GM21529 (cell line): ENCODE measurements around the gene TPRA1.

ENCODE experiments used
- ATAC-seq: cut with Tn5 transposase; IDR thresholded peaks from one replicate; pipeline ENCODE4 v1.9.1; 2021; ENCODE audit not compliant: unreplicated experiment

Gene TPRA1

GRCh38 chr3:127593178-127593577 lies 2.6 kb upstream of the TPRA1 start:
- ATAC-seq = no peak

GRCh38 chr3:127590282-127590592 lies 296 bp downstream of the TPRA1 start:
- peak; percentile 34 for ATAC-seq

- ATAC-seq = peak; percentile 5
Measured at GRCh38 chr3:127589600-127590281, 792 bp downstream of the TPRA1 start.

GRCh38 chr3:127588806-127589577 lies 1.5 kb downstream of the TPRA1 start:
- no peak for ATAC-seq

GRCh38 chr3:127587876-127588275 lies 2.7 kb downstream of the TPRA1 start:
- ATAC-seq = no peak

- no peak for ATAC-seq
Measured at GRCh38 chr3:127585813-127586413, 4.6 kb downstream of the TPRA1 start.

- no peak for ATAC-seq
Measured at GRCh38 chr3:127585163-127585812, 5.2 kb downstream of the TPRA1 start.

GRCh38 chr3:127584734-127585133 lies 5.8 kb downstream of the TPRA1 start:
- ATAC-seq = no peak

GRCh38 chr3:127580327-127581060 lies 10.0 kb downstream of the TPRA1 start:
- ATAC-seq = no peak

GRCh38 chr3:127578802-127579201 lies 11.7 kb downstream of the TPRA1 start:
- no peak for ATAC-seq

- ATAC-seq = no peak
Measured at GRCh38 chr3:127578168-127578567, 12.4 kb downstream of the TPRA1 start.

- ATAC-seq = no peak
Measured at GRCh38 chr3:127577448-127577847, 13.1 kb downstream of the TPRA1 start.

GRCh38 chr3:127574880-127575878 lies 15.4 kb downstream of the TPRA1 start:
- peak; percentile 82 for ATAC-seq

GRCh38 chr3:127573912-127574311 lies 16.6 kb downstream of the TPRA1 start:
- no peak for ATAC-seq

GRCh38 chr3:127573401-127573800 lies 17.1 kb downstream of the TPRA1 start:
- no peak for ATAC-seq

GRCh38 chr3:127572735-127573134 lies 17.8 kb downstream of the TPRA1 start:
- ATAC-seq = no peak

- no peak for ATAC-seq
Measured at GRCh38 chr3:127572186-127572585, 18.3 kb downstream of the TPRA1 start.

GRCh38 chr3:127570520-127570919 lies 20.0 kb downstream of the TPRA1 start:
- no peak for ATAC-seq

- ATAC-seq = no peak
Measured at GRCh38 chr3:127569160-127569559, 21.4 kb downstream of the TPRA1 start.

- no peak for ATAC-seq
Measured at GRCh38 chr3:127568586-127568985, 21.9 kb downstream of the TPRA1 start.
